Common myeloid progenitor, CD34-positive (primary cell): ENCODE data around the gene SORCS3.

Experiments used
- CTCF ChIA-PET: fragments of 350-600 bp; sonication (Branson Sonifier 250); formaldehyde crosslinking; loops from one replicate; lab custom pipeline; 2021; ENCODE audit warnings: antibody characterized with exemption; lab: Charles Lee
- POLR2A ChIA-PET: fragments of 350-600 bp; sonication (Branson Sonifier 250); formaldehyde crosslinking; loops from one replicate; lab custom pipeline; 2021; ENCODE audit warnings: antibody characterized with exemption; lab: Charles Lee
- DNase-seq, 3 donors: peaks; one replicate each; pipeline versions ENCODE4 v3.0.0 to v3.0.0-alpha.2; 2013
- H3K27ac ChIP-seq, 2 experiments: 1 replicate in 1 of 2; 2 replicates in 1 of 2; pipeline ENCODE4 v1.7.0; 2013; ENCODE audit warnings: inconsistent platforms in 2 of 2, low read length in 2 of 2, mild to moderate bottlenecking in 2 of 2, low read depth in 1 of 2, moderate library complexity in 1 of 2; ENCODE audit not compliant: severe bottlenecking in 2 of 2, insufficient read depth in 1 of 2, poor library complexity in 1 of 2
- H3K27me3 ChIP-seq, 5 experiments: replicated peaks in 2 of 5; 1 replicate in 3 of 5; 2 replicates in 2 of 5; pipeline versions ENCODE4 v1.6.1 to v1.7.0; 2013; ENCODE audit warnings: low read length in 4 of 5, mild to moderate bottlenecking in 2 of 5, moderate library complexity in 2 of 5, inconsistent platforms in 1 of 5; ENCODE audit not compliant: insufficient read depth in 5 of 5, control insufficient read depth in 4 of 5
- H3K36me3 ChIP-seq, 4 experiments: 1 replicate in 2 of 4; 2 replicates in 2 of 4; pipeline versions ENCODE4 v1.6.1 to v1.7.0; 2013; ENCODE audit warnings: low read length in 3 of 4, control low read depth in 1 of 4, mild to moderate bottlenecking in 1 of 4; ENCODE audit not compliant: control insufficient read depth in 4 of 4, insufficient read depth in 4 of 4
- H3K4me1 ChIP-seq, 4 experiments: 1 replicate in 3 of 4; 2 replicates in 1 of 4; pipeline versions ENCODE4 v1.6.1 to v1.7.1; 2013; ENCODE audit warnings: low read length in 3 of 4, mild to moderate bottlenecking in 3 of 4, control low read depth in 1 of 4, inconsistent platforms in 1 of 4, moderate library complexity in 1 of 4; ENCODE audit not compliant: control insufficient read depth in 4 of 4, insufficient read depth in 4 of 4; ENCODE audit errors: control extremely low read depth in 1 of 4
- H3K4me3 ChIP-seq, 7 experiments: 1 replicate in 4 of 7; 2 replicates in 3 of 7; pipeline versions ENCODE4 v1.5.1 to v1.7.0; 2013; ENCODE audit warnings: mild to moderate bottlenecking in 7 of 7, low read length in 6 of 7, moderate library complexity in 6 of 7, inconsistent platforms in 2 of 7, low read depth in 2 of 7, control low read depth in 1 of 7; ENCODE audit not compliant: insufficient read depth in 4 of 7, control insufficient read depth in 1 of 7; ENCODE audit errors: extremely low read depth in 1 of 7
- H3K9me3 ChIP-seq, 5 experiments: 1 replicate in 4 of 5; 2 replicates in 1 of 5; pipeline versions ENCODE4 v1.6.1 to v1.7.1; 2013; ENCODE audit warnings: low read length in 4 of 5, mild to moderate bottlenecking in 2 of 5, inconsistent platforms in 1 of 5, low read depth in 1 of 5, moderate library complexity in 1 of 5; ENCODE audit not compliant: control insufficient read depth in 4 of 5, insufficient read depth in 2 of 5; ENCODE audit errors: control extremely low read depth in 1 of 5
- WGBS: methylation state at CpG from one replicate; pipeline ENCODE4 v1.1.5; 2013; ENCODE audit not compliant: insufficient coverage; 5-methylcytosine and 5-hydroxymethylcytosine counted together

SORCS3 gene

GRCh38 chr10:105252911-105253310, 611.8 kb downstream of the SORCS3 start:
- no peaks in the 10 kb centered on the region for H3K27me3 ChIP-seq
- no peaks in the 10 kb centered on the region for H3K9me3 ChIP-seq
- H3K4me3 ChIP-seq: no peak overlapping the region
- no peak overlapping the region for H3K27ac ChIP-seq
- no peak for DNase-seq
- H3K36me3 ChIP-seq: no peaks in the 10 kb centered on the region
- POLR2A ChIA-PET: no interaction called here
- H3K4me1 ChIP-seq: no peaks in the 10 kb centered on the region
- CTCF ChIA-PET: no interaction called here

- Histone ChIP-seq H3K4me3 (no peak overlapping the region), H3K9me3 (no peaks in the 10 kb centered on the region), H3K36me3 (no peaks in the 10 kb centered on the region), H3K27ac (no peak overlapping the region), H3K27me3 (no peaks in the 10 kb centered on the region), H3K4me1 (no peaks in the 10 kb centered on the region)
- DNase-seq: no peak
- CTCF ChIA-PET: no interaction called here
- POLR2A ChIA-PET: no interaction called here
- 94% methylated on average over 5 of the region's 8 CpGs for WGBS
Observed at GRCh38 chr10:105253515-105254212, 612.6 kb downstream of the SORCS3 start.

GRCh38 chr10:105258036-105258673, 617.1 kb downstream of the SORCS3 start:
- no peaks in the 10 kb centered on the region for H3K36me3 ChIP-seq
- ChIA-PET POLR2A (no interaction called here), CTCF (no interaction called here)
- H3K9me3 ChIP-seq: no peaks in the 10 kb centered on the region
- H3K4me3 ChIP-seq: no peak overlapping the region
- H3K4me1 ChIP-seq: no peaks in the 10 kb centered on the region
- WGBS: 80% methylated on average over 1 of the region's 3 CpGs
- H3K27me3 ChIP-seq: no peaks in the 10 kb centered on the region
- no peak overlapping the region for H3K27ac ChIP-seq
- DNase-seq: no peak

- WGBS: no CpG with 5 or more reads among the region's 1 CpG
- CTCF ChIA-PET: no interaction called here
- H3K4me3 ChIP-seq: no peak overlapping the region
Observed at GRCh38 chr10:105258674-105259065, 617.6 kb downstream of the SORCS3 start.

GRCh38 chr10:105259201-105259600, 618.1 kb downstream of the SORCS3 start:
- DNase-seq: no peak
- Histone ChIP-seq H3K4me3 (no peak overlapping the region), H3K27me3 (no peaks in the 10 kb centered on the region), H3K27ac (no peak overlapping the region), H3K9me3 (no peaks in the 10 kb centered on the region), H3K36me3 (no peaks in the 10 kb centered on the region), H3K4me1 (no peaks in the 10 kb centered on the region)
- POLR2A ChIA-PET: no interaction called here
- CTCF ChIA-PET: no interaction called here
- 100% methylated on average over 1 of the region's 2 CpGs for WGBS

More at GRCh38 chr10:105258674-105259065, 617.6 kb downstream of the SORCS3 start:
- Histone ChIP-seq H3K4me1 (no peaks in the 10 kb centered on the region), H3K36me3 (no peaks in the 10 kb centered on the region), H3K27me3 (no peaks in the 10 kb centered on the region), H3K27ac (no peak overlapping the region), H3K9me3 (no peaks in the 10 kb centered on the region)
- POLR2A ChIA-PET: no interaction called here
- no peak for DNase-seq

- CTCF ChIA-PET: interaction anchor here (0.8 kb wide), 1 partner anchor 27 kb away, joined by 3 read pairs; no protein-coding TSS in a partner anchor
Observed at GRCh38 chr10:105262666-105263065, 621.6 kb downstream of the SORCS3 start.

GRCh38 chr10:105266966-105267539, 626.0 kb downstream of the SORCS3 start:
- Histone ChIP-seq H3K27ac (no peak overlapping the region), H3K4me3 (no peak overlapping the region), H3K27me3 (no peaks in the 10 kb centered on the region), H3K9me3 (no peaks in the 10 kb centered on the region), H3K36me3 (no peaks in the 10 kb centered on the region), H3K4me1 (no peaks in the 10 kb centered on the region)
- DNase-seq: no peak
- WGBS: 94% methylated on average over 6 of the region's 7 CpGs
- ChIA-PET POLR2A (no interaction called here), CTCF (no interaction called here)

More at GRCh38 chr10:105262666-105263065, 621.6 kb downstream of the SORCS3 start:
- H3K4me3 ChIP-seq: no peak overlapping the region
- H3K27ac ChIP-seq: no peak overlapping the region
- no peaks in the 10 kb centered on the region for H3K36me3 ChIP-seq
- POLR2A ChIA-PET: no interaction called here
- H3K27me3 ChIP-seq: no peaks in the 10 kb centered on the region
- no peak for DNase-seq
- WGBS: no CpG with 5 or more reads among the region's 2 CpGs
- H3K4me1 ChIP-seq: no peaks in the 10 kb centered on the region
- H3K9me3 ChIP-seq: no peaks in the 10 kb centered on the region
